ENCODE results near the gene RPL9. TPM values are rescaled to one million over a fixed set of nuclear protein-coding genes. Genes with fewer than 3 reads are reported as not detected.
A peak's percentile ranks its signal among the peaks of the same experiment; 100 is the strongest.
"Not testable (repeated sequence)": the region's sequence is repeated elsewhere in the genome, so short reads cannot be mapped to it uniquely, and the experiment has no call there.

The RPL9 gene
- total and polyA plus RNA-seq, 8 donors: 634 to 2,388 (median 1,207) TPM

DNA sequence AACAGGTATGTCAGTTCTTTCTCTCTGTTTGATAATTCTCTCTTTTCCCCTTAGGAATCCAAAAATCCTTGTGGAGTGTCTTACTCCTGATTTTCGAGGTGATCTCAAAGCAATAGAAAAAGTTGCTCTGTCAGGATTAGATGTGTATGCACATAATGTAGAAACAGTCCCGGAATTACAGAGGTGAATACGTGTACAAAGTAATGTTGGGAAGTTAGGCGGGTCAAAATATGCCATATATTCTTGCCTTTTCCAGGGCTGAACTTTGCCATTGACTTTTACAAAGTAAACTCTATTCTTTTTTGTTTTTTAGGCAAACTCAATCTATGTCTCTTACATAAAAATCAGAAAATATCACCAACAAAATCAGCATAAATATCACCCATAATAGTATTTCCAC is 8.7 kb upstream of the RPL9 start:
- intact Hi-C loops (cut with DNase I): no loop called here
- TF ChIP-seq, protein P1, sequence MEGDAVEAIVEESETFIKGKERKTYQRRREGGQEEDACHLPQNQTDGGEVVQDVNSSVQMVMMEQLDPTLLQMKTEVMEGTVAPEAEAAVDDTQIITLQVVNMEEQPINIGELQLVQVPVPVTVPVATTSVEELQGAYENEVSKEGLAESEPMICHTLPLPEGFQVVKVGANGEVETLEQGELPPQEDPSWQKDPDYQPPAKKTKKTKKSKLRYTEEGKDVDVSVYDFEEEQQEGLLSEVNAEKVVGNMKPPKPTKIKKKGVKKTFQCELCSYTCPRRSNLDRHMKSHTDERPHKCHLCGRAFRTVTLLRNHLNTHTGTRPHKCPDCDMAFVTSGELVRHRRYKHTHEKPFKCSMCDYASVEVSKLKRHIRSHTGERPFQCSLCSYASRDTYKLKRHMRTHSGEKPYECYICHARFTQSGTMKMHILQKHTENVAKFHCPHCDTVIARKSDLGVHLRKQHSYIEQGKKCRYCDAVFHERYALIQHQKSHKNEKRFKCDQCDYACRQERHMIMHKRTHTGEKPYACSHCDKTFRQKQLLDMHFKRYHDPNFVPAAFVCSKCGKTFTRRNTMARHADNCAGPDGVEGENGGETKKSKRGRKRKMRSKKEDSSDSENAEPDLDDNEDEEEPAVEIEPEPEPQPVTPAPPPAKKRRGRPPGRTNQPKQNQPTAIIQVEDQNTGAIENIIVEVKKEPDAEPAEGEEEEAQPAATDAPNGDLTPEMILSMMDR (IDR thresholded peaks at IDR 0.05): no peak
- H3K36me3 ChIP-seq: peaks cover 0 to 46% of the 10 kb centered on the region in 2 donors
- no peaks in the 10 kb centered on the region for H3K9me3 ChIP-seq
- no peak overlapping the region for H3K4me3 ChIP-seq
- H3K27me3 ChIP-seq: no peaks in the 10 kb centered on the region
- no peak for ATAC-seq
- no peak for DNase-seq
- H3K4me1 ChIP-seq: peaks cover 0 to 9% of the 10 kb centered on the region in 2 donors
- no peak overlapping the region for H3K27ac ChIP-seq

DNA sequence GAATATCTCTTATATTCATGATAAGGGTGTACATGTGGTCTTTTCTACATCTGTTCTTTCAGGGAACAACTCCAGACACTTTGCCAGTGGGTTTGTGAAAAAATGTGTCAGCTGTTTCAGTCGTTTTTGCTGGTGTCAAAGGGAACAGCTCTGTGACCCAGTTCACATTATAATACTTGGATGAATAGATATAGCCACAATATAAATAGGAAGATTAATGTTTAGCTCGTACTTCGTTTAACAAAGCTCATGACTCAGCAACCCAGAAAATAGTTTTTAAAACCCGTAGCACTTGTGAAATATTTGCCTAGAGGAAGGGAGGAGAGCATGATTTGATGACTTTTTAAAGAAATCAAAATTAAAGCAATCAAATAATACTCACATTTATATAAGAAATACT is 8.0 kb upstream of the RPL9 start:
- intact Hi-C loops (cut with DNase I): no loop called here

DNA sequence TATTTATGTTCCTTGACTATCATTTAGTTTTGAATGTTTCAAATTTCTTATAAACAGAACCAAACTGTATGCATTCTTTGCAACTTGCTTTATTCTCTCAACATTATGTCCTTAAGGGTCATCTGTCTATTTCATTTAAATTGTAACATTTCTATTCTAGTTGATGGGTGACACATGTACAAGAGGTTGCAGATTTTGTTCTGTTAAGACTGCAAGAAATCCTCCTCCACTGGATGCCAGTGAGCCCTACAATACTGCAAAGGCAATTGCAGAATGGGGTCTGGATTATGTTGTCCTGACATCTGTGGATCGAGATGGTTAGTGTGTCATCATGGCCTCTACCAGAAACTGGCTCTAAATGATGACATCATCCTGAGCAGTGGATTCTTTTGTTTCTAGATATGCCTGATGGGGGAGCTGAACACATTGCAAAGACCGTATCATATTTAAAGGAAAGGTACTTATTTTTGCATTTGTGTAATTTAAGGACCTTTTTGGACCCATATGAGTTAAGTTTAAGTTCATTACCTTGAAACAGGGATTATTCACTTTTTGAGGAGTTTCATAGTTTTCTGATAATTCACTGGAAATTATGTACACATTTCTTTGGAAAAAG is 6.3 kb upstream of the RPL9 start:
- no peak for DNase-seq
- no peak for ATAC-seq
- no peaks in the 10 kb centered on the region for H3K9me3 ChIP-seq
- peaks cover 0 to 42% of the 10 kb centered on the region in 2 donors for H3K36me3 ChIP-seq
- H3K4me1 ChIP-seq: peaks cover 0 to 9% of the 10 kb centered on the region in 2 donors
- H3K27me3 ChIP-seq: no peaks in the 10 kb centered on the region
- H3K4me3 ChIP-seq: no peak overlapping the region
- intact Hi-C loops (cut with DNase I): no loop called here
- TF ChIP-seq, protein P1 (IDR thresholded peaks at IDR 0.05): no peak
- no peak overlapping the region for H3K27ac ChIP-seq

More for the DNA sequence above, 8.0 kb upstream of the RPL9 start:
- DNase-seq (no peak), ATAC-seq (peak; percentile 41)
- peaks cover 0 to 9% of the 10 kb centered on the region in 2 donors for H3K4me1 ChIP-seq
- no peaks in the 10 kb centered on the region for H3K27me3 ChIP-seq
- H3K9me3 ChIP-seq: no peaks in the 10 kb centered on the region
- TF ChIP-seq, protein P1 (IDR thresholded peaks at IDR 0.05): no peak
- no peak overlapping the region for H3K27ac ChIP-seq
- H3K36me3 ChIP-seq: peaks cover 0 to 45% of the 10 kb centered on the region in 2 donors
- no peak overlapping the region for H3K4me3 ChIP-seq

DNA sequence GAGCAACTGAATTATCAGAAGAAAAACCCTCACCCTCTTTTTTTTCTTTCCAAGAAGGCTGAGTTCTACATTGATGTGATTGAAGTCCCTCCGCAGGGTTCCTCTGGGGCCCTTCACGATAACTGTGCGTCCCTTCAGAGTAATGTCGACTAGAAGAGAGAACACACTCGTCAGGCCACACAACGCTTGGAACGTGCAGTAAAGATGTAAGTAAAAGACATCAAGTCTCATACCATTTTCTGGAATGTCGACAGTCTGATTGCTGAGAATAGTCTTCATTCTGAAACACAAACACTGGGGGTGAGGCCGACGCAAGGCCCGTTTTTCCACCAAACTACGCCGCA is 589 bp downstream of the RPL9 start:
- DNase-seq; H3K27me3 ChIP-seq; intact Hi-C loops (cut with DNase I); H3K9me3 ChIP-seq: not testable (repeated sequence)
- peaks cover 17 to 42% of the 10 kb centered on the region in 2 donors for H3K4me1 ChIP-seq
- H3K36me3 ChIP-seq: peaks cover 7 to 57% of the 10 kb centered on the region in 2 donors
- peak; percentile 10 for ATAC-seq
- H3K27ac ChIP-seq: peak overlapping the region; percentile 91 to 95
- peak overlapping the region; percentile 76 to 83 for H3K4me3 ChIP-seq

DNA sequence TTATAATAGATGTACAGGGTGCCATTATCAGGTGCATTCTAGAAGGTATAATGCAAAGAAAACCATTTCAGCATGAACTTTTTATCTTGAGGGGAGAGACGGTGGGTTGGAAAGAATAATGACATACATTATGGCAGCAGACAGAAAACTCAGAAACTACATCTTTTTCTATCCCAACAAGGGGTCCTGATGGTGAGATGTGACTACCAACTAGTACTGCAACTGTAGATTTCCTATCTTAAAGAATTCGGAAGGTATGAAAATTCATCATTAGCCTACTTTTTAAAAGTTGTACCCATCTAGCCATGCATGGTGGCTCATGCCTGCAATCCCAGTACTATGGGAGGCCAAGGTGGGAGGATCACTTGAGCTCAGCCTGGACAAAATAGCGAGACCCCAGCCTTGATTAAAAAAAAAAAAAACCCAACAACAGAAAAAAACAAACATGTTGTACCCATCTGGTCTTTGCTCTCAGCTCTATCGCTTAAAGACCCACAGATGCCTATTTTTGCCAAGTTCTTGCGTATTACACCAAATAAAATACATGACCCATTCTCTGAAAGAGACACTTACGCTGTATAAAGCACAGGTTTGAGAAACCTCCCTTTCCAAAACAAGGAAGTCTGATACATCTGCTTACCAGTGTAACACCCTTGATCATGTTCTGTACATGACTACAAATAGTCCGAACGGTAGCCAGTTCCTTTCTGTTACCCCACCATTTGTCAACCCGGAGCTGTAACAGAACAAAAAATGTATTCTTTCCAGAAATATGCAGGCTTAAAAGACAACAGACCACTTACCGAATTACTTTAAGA is 1.6 kb downstream of the RPL9 start:
- H3K4me3 ChIP-seq: peak overlapping the region; percentile 76 to 83
- H3K27me3 ChIP-seq: no peaks in the 10 kb centered on the region
- H3K27ac ChIP-seq: no peak overlapping the region
- peaks cover 17 to 42% of the 10 kb centered on the region in 2 donors for H3K4me1 ChIP-seq
- ATAC-seq (no peak), DNase-seq (no peak)
- intact Hi-C loops (cut with DNase I): no loop called here
- TF ChIP-seq, protein P1 (IDR thresholded peaks at IDR 0.05): no peak
- no peaks in the 10 kb centered on the region for H3K9me3 ChIP-seq
- peaks cover 7 to 57% of the 10 kb centered on the region in 2 donors for H3K36me3 ChIP-seq

Data from left lung (tissue), 10 donors.